DMS 273 (cell line): ENCODE data around the gene SYNE2.

Source experiments
- DNase-seq: peaks from one replicate; lab custom pipeline; 2025; ENCODE audit not compliant: unreplicated experiment; lab: John Stamatoyannopoulos, UW

Gene SYNE2

DNA sequence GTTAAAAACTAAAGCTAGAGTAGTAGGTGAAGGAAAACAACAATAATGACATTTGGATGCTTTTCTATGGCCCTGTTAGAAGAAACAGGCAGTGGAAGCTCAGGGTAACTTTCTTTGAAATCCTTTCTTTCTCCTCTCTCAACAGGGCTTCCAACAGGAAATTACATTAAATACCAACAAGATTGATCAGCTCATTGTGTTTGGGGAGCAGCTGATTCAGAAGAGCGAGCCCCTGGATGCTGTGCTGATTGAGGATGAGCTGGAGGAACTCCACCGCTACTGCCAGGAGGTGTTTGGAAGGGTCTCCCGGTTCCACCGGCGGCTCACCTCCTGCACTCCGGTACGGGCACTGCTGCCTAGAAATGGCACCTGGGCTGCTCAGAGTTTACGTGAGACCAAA is 359.9 kb downstream of the SYNE2 start:
- no peak for DNase-seq

GRCh38 chr14:64213086-64213485 is 360.3 kb downstream of the SYNE2 start:
- DNase-seq, result no peak

DNA sequence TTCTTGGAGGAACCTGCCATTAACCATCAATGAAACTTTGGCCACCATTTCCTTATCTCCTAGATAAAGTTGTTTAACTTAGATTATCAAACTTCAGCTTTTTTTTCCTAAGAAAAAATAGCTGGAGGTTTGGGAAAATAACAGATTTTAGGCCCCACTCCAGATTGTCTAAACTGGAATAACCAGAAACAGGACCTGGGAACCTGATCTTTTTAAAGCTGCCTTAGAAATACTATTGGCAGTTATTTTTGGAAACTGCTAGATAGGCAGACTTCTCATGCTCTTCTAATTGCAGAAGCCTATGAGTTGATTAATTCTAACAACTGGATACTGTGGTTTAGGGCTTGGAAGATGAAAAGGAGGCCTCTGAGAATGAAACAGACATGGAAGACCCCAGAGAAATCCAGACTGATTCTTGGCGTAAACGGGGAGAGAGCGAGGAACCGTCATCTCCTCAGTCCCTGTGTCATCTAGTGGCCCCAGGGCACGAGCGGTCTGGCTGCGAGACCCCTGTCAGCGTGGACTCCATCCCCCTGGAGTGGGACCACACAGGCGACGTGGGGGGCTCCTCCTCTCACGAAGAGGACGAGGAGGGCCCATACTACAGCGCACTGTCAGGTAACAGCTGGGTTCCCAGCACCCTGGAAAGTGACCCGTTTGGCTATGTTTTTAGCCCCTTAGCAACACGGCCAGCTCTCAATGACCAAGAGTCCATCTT is 361.2 kb downstream of the SYNE2 start:
- DNase-seq, result no peak

GRCh38 chr14:64215274-64215673 is 362.5 kb downstream of the SYNE2 start:
- DNase-seq, result no peak

GRCh38 chr14:64215978-64216377 is 363.2 kb downstream of the SYNE2 start:
- no peak for DNase-seq

DNA sequence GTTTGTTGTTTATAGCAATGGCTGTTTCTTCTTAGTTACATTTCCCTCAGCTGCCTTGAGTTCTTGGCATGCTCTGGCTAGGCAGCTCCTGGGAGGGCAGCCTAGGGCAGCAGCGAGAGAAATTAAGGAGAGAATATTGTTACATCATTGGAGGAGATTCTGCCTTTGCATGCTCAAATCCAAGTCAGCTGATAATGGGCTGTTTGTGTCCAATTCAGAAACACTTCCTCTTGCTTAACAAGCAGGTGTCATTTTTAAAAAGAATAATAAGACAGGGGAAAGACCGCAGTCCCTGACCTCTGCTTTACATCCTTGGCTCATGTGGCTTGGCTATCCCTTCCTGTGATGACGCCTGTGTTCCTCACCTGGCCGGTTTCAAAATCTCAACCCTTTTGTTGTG is 364.5 kb downstream of the SYNE2 start:
- DNase-seq, result no peak

- DNase-seq, result no peak
These were observed 365.0 kb downstream of the SYNE2 start for GRCh38 chr14:64217834-64218233.

DNA sequence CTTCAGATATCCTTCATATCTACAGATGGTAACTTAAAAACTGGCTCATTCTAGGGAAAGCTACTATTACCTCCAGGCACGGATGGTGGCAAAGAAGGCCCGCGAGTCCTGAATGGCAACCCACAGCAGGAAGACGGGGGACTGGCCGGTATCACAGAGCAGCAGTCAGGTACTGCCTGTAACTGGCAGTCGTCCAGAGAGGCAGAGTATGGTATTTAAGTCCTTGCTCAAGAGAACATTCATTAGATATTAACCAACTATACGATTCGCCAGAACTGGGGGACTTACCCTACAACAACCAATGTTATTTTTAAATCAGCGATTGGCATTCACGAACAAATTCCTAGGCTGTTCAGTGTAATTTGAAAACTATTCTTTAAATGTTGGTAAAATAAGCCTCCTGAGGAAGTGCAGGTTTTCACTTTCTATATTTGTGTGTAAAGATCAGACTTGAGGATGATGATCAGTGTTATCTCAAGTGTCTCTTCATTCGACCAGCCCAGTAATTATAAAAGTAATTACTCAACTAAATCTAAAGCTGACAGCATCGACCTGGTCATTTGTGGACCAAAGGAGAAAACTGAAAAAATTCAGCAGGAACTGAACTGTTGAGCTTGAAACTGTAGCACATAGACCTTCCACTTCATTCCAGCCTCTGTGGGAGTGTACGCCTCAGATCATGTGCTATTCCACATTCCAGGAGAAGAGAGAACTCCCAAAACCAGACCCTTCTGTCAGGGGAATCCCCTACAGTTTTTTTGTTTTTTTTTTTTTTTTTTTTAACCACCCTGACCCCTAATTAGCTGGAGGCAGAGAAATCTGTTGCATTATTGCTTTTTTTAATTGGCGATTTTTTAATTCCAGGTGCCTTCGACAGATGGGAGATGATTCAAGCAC is 365.8 kb downstream of the SYNE2 start:
- peak; percentile 17 for DNase-seq

DNA sequence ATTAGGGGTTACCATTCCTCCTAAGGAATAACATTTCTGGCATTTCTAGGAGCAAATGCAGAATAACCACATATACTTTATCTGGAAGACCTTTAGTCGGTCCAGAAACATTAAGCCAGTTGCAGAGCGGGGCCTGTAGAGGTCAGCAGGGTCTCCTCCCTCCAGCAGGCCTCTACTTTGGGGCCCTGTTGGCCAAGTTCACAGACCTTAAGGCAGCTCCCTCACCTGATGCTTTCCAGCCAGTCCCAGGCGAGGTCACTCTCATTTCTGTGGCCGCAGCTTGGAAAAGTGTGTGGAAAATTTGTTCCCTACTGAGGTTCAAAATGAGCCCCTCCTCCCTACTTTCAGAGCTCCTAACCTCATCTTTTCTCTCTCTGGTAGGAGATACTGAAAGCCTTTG is 367.3 kb downstream of the SYNE2 start:
- no peak for DNase-seq

- DNase-seq, result peak; percentile 81
These were observed 367.7 kb downstream of the SYNE2 start for GRCh38 chr14:64220466-64220865.

GRCh38 chr14:64221391-64222003 is 368.7 kb downstream of the SYNE2 start:
- DNase-seq, result no peak

DNA sequence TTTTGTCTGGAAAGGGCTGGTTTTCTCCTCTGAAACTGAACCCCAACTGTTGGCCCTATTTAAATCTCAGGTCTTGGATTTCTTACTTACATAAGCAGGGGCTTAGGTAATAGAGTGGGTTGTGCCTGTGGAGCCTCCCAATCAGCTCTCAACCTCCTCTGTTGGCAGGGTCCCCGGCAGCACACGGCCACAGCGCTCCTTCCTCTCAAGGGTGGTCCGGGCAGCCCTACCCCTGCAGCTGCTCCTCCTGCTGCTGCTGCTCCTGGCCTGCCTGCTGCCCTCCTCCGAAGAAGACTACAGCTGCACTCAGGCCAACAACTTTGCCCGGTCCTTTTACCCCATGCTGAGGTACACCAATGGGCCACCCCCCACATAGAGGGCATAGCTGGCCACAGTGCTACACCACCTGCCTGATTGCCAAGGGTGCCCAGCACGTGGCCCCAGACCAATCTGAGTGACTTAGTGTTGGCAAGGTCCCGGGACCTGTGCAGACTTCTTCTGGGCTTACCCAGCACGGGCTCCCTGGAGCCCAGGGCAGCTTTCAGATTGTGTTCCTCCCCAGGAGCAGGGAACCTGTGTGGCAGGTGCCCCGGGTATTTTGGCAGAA is 372.4 kb downstream of the SYNE2 start:
- no peak for DNase-seq

DNA sequence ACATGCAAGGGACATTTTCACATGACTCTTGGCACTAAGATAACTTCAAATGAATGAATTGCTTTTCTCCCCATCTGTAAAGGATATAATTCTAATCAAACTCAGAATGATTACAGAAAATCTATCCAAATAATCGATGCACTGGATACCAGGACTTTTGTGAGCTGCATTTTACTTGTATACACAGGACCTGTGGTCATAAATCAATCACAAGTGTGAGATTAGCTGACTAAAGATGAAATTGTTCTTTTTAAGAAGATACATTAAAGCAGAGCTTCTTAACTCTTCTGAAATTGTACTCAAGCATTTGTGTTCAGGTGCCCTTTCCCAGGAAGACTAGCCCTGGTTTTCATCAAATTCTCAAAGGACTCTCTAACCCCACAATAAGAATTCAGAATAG is 375.1 kb downstream of the SYNE2 start:
- DNase-seq, result no peak

DNA sequence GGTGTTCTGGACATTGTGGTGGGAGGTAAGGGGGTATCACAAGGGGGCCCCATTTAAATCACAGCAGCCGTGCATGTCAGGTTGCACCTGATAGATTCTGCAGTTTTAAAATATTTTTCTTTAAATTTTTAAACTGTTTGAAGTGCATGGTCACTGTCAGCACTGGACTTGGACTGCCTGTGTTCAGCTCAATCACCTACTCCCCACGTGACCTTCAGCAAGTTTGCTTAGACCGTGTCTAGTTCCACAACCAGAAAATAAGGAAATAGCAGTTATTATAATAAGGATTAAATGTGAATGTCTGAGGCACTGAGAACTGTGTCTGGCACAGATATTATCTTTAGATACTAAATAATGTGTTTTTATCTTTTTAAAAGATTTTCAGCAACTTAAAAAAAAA is 376.7 kb downstream of the SYNE2 start:
- no peak for DNase-seq

DNA sequence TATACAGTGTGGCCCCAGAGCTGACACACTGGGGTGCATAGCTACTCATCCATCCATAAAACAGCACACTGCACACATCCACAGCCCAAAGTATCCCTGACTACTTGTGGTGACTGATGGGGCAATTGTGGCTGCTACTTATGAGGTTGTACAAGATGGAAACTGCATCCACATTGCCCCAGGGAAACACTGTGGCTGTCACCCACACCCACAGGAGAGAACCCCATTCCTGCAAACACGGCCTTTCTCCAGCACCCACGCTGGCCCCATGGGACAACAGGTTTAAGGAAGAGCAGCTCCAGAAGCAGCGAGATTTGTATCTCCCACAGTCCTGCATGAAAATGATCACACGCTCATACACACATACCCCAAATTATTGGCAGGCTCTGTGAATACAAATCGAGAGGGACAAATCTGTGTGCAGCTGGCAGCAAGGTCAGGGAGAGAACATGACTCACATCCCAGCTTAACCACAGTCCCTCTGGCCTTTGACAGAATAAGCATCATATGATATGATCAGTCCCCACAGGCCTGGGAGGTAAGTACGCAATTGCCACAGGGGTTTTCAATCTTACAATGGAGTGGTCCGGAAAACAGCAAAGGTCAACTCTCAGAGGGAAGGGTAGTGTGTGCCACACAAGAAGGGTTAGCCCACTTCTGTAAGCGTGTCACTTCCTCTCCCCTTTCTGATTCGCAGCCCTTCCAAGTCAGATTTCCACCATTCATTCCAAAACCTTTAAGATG is 379.5 kb downstream of the SYNE2 start:
- no peak for DNase-seq

DNA sequence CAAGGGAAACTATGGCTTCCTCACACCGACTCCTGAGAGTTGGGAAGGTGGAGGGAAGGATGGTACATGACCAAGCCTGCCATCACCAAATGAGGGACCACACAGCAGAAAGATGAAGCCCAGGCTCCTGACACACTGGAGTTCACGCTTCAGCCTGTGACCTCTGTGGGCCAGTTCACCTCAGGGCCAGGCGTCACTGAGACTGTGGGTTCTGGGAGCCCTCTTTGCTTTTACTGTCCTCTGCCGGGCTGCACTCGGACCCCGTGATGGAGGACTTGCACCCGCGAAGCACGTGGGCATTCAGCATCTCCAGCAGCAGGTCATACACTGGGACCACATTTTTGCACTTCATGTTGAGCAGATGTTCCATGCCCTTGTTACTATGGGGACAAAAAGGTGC is 380.1 kb downstream of the SYNE2 start:
- DNase-seq, result no peak

- no peak for DNase-seq
These were observed 380.9 kb downstream of the SYNE2 start for GRCh38 chr14:64233531-64234190.

DNA sequence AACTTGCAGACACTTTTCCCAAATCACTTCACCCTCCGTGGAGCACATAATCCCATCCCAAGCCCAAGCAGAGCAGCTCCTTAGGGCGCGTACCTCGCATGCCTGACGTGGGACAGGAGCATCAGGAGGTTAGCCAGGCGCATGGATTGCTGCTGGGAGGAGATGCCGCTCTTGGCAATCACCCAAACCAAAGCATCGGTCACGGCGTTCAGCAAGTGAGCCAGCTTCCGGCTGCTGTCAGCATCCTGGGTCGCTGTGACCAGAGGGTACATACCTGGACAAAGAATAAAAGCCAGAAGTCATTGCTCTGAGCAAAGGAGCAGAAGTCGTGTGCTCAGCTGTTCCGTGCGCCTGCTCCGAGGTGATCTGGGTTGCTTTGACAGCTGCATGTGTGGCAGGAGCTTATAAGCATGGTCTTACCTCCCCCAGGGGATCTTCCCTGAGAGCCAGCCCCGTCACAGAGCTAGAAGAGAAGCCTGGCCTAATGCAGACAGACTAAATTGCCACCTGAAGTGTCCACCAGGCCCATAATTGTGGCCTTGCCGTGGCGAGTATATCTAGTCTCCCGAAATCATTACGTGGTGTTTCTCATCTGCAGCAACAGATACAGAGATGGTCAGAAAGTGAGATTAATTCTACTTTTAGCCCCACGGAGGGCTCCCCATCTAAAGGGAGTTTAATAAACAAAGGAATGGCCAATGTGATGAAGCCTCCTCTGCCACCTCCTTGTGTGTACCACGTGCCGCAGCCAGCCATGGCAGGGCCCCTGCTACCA is 382.3 kb downstream of the SYNE2 start:
- peak; percentile 55 for DNase-seq
